Measurements from ENCODE around the gene ADPRS.

The ADPRS gene

DNA sequence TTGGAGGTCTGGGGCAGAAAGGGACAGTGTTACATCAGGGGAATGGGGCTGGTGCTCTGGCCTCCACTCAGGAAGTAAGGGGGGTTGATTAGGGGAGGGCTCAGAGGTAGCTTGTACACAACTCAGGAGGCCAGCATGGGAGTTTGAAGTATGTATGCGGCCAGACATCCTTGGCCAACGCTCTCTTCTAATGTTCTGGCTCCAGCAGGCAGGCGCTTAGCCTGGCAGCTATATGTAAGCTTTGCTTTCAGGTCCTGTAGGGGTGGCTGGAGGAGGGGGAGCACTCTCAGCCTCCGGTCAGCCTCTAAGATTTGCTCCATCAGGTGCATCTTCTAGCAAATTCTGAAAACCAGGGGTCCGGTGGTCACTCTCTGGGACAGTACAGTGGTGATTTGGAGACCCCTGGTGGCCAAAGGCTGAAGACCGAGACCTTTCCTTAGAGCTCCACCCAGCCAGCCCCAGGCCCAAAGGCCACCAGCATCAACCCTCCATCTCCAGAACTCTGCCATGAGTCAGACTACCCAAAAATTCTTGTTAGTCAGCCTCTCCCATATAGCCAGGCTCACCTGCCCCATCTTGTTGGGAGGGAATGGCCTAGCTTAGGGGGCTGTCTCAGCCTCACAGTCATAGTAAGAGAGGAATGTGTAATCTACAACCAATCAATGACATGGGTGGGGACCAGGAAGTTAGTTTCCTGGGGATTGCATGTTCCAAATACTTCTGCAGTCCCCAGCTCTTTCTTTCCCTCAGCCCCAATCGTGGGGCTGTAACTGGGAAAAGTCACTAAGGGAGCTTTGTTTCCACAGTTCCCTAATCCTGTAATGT lies 46.0 kb downstream of the ADPRS start:
- no peak for DNase-seq

DNA sequence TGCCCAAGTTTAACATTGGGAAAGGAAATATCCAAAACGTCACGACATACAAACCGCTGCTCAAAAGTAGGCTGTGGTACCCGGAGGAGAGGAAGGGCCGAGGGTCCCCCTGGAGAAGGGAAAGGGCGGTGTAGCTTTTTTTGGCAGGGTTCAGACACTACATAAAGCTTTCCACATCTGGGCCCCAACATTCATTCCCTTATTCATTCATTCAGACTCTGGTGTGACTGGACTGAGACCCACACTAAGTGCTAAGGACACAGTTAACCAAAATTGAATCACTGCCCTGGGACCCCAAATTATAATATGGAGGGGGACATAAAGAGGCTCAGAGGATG lies 46.6 kb downstream of the ADPRS start:
- DNase-seq: no peak

DNA sequence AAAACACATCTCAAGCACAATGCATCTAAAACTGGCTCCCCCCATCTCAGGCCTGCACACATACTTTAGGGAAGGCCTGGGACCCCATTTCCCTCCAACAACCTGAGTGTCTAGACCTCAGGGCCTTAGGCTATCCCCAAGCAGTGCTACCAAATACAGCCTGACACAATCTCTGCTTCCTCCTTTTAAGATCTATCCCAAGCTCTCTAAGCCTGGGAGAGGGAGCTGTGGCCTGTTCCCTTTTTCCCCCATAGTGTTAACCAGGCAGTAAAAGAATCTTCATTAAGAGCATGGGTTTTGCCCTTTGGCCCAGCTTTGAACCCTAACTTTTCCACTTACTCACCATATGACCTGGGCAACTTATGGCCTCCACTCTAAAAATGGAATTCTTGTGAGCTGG lies 47.1 kb downstream of the ADPRS start:
- DNase-seq: no peak

DNA sequence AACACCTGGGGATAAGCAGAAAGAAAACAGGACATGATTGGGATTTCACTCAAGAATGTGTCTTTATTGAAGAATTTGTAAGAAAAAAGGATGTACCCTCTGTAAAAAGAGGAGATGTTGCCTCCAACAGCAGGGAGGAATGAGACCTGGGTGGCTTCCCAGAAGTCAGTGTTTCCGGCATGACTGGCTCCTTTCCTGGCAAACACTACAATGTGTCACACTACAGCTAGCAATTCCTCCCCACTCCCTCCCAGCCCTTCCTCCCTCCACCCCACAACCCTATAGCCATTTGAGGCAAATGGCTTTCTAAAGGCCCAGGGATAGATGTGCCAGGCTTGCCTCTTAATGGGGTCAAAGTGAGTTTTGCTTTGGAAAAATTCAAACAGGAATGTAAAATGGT lies 47.8 kb downstream of the ADPRS start:
- DNase-seq: no peak

DNA sequence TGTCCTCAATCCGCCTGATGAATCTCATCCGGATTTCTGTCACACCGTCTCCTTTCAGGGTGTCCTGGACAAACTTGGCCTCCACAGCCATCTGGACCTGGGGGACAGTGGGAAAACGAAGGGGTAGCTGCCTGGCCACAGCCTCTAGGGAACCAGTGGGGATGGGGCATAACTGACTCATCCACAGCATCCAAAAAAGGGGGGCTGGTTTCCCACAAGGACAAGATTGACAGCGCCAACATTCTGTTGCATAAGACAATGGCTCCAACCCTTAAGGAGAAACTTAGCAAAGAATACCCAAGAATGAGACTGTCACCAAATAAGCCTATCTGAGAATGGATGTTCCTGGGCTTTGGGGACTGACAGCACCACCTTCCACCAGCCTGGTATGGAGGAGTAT lies 48.5 kb downstream of the ADPRS start:
- no peak for DNase-seq

DNA sequence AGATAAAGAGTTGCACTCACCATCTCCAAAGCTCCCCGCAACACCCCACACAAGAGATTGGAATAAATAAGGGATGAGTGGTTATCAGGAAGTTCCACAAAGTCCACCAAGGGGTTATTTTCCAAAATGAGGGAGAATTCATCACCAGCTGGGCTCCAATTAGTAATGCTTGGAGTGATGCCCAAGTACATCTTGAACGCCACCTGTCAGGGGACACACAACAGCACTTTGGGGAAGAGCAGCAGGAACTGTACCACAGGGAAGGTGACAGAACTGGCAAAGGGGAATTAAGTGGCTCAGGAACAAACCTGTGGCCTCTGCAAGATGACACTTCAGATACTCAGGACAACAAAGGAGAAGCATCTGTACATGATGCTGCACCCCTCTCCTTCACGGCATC lies 49.1 kb downstream of the ADPRS start:
- DNase-seq: no peak

DNA sequence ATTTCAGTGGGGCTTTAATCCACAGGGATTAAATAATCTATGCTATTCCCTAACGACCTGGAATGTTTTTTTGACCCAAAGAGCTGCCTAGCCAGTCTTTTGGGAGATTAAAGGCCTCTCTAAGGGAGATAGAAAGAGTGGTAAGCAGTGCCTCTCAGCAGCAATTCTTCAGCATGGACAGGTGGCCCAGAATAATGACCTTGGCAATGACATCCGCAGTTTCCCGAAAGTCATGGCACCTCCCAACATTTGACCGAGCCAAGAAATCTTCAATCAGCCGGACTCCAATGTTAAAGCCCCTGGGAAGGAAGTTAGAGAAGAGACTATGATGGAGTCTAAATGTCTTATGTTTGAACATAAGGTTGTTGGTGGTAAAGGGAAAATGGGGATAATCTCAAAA lies 50.8 kb downstream of the ADPRS start:
- DNase-seq: no peak

DNA sequence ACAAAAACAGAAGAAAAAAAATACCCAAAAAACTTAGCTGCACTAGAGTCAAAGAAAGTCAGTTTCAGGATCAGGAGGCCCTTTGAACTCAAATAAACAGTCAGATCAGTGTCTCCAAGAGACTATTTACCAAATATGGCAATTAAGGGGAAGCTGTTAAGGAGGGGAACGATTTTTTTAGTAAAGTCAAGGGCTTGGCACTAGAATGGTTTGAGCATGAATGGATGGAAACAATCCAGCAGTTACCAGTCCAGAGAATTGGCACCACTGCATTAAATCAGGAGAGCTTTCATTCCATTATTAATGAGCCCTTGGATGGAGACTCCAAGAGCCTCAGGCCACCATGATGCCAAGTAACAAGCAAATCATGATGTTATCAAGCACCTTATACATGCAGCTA lies 53.4 kb downstream of the ADPRS start:
- DNase-seq: no peak

DNA sequence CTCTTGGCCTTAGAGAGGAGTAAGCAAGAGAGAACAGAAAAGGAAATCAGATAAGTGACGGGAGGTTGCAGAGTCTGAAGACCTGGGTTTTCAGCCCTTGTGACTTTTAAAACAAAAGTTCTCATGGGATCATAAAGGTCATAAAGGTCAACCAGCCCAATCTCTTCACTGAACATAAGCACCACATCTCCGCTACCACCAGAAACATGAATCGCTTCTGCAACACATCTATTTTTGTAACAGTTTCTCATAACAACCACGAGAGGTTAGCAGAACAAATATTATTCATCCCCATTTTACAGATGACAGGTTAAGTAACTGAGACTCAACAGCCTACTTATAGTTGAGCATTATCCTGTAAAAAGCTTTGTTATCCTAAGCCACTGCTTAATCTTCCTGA lies 54.7 kb downstream of the ADPRS start:
- no peak for DNase-seq
